ENCODE results near the gene KCNC3.
"Not testable (repeated sequence)": the region's sequence is repeated elsewhere in the genome, so short reads cannot be mapped to it uniquely, and the experiment has no call there.

The KCNC3 gene

DNA sequence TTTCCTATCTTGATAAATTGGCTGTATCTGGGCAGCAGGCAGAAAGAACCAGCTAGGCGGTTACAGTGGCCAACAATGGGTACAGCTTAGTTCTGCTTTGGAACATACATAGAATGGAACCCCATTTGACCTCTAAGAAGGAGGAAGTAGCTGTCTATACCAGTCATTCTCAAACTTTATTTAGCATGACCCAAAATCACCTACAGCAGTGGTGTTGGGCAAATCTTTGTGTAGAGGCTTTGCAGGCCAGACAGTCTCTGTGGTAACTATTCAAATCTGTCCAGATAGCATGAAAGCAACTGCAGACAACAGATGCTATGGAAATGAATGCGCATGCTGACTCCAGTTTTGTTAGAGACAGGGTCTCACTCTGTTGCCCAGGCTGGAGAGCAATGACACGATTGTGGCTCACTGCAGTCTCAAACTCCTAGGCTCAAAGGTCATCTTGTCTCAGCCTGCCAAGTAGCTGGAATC is 12.0 kb upstream of the KCNC3 start:
- in situ Hi-C loops (cut with MboI; ENCODE audit: low sequenced_read_pairs), result no loop called here
- DNase-seq (ENCODE audit: low spot score in 2 of 2), result no peak
- Histone ChIP-seq H3K9me3 (no peaks in the 10 kb centered on the region; the same call in 1 of the 2 replicates), H3K4me1 (no peaks in the 10 kb centered on the region), H3K4me3 (no peak overlapping the region), H3K36me3 (replicated peaks) (no peaks in the 10 kb centered on the region), H3K27me3 (ENCODE audit: low read depth) (no peaks in the 10 kb centered on the region)

DNA sequence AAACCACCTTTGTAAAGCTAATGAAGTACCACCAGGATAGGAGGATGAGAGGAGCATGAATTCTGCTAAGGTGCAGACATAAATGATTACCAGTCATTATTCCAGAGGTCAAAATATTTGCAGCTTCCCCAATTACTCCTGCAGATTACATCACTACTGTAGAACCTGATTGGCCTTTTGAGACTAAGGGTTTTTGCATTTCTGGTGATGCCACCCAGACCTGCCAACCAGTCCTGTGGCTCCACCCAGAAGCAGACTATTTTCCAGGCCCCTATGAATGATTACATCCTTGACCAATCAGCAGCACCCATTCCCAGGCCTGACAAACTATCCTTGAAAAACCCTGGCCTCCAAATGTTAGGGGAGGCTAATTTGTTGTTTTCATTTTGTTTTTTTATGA is 11.2 kb upstream of the KCNC3 start:
- Histone ChIP-seq H3K4me3 (no peak overlapping the region), H3K4me1 (no peaks in the 10 kb centered on the region), H3K27me3 (ENCODE audit: low read depth) (no peaks in the 10 kb centered on the region), H3K36me3 (replicated peaks) (no peaks in the 10 kb centered on the region), H3K9me3 (no peaks in the 10 kb centered on the region; the same call in 1 of the 2 replicates)
- no peak for DNase-seq (ENCODE audit: low spot score in 2 of 2)
- in situ Hi-C loops (cut with MboI; ENCODE audit: low sequenced_read_pairs), result no loop called here

DNA sequence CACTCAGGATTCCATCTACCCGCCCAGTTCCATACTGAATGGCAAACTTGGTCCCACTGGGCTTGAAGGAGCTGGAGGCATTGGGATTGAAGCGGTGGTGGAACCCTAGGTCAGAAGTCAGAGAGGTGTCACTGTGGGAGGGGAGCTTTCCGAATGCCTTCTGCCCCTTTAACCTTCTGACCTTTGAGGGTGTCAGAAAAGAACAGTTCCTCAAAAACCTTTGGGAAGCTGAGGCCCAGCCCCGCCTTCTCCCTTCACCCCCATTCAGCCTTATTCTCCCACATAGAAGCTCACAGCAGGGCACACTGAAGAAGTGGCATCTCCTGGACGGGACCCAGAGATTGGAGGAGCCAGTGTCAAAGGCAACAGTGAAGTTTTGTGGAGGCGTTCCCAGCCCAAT is 7.9 kb upstream of the KCNC3 start:
- H3K4me1 ChIP-seq; H3K27me3 ChIP-seq (ENCODE audit: low read depth): not testable (repeated sequence)

DNA sequence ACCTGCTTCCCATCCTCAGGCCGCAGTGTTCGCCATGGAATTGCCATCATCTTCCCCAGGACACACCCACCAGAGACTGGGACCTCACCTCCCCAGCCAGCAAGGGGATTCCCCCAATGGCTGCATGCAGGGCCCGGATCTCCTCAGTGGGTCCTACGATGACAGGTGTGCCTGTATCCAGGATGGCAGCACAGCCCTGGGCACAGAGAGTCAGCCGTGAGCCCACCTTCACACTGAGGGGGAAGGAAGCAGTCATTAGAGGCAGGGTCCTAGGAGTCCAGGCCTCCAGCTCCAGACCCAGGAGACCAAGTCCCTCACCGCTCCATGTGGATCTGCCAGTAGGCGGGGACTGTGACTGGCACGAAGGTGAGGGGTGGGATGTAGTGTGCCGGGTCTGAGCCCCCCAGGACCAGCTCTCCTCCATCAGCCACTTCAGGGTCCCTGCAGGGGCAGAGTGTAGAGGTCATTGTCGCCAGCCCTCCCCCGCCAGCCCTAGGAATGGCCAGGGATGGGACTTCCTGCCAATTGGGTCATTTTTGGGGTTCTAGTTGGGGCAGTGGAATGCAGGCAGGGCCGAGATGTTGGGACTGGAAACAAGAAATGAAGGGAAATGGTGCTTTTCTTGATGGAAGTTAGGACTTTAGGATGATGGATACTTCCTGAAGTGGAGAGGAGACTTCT is 5.7 kb upstream of the KCNC3 start:
- peaks cover 8% of the 10 kb centered on the region for H3K4me1 ChIP-seq
- H3K4me3 ChIP-seq, result no peak overlapping the region
- DNase-seq (ENCODE audit: low spot score in 2 of 2), result no peak
- H3K36me3 ChIP-seq (replicated peaks), result no peaks in the 10 kb centered on the region
- H3K9me3 ChIP-seq, result no peaks in the 10 kb centered on the region; the same call in 1 of the 2 replicates
- peaks cover 7% of the 10 kb centered on the region for H3K27me3 ChIP-seq (ENCODE audit: low read depth)
- in situ Hi-C loops (cut with MboI; ENCODE audit: low sequenced_read_pairs), result no loop called here

More for the DNA sequence above, 7.9 kb upstream of the KCNC3 start:
- in situ Hi-C loops (cut with MboI; ENCODE audit: low sequenced_read_pairs); H3K36me3 ChIP-seq (replicated peaks); DNase-seq (ENCODE audit: low spot score in 2 of 2); H3K4me3 ChIP-seq; H3K9me3 ChIP-seq: not testable (repeated sequence)

DNA sequence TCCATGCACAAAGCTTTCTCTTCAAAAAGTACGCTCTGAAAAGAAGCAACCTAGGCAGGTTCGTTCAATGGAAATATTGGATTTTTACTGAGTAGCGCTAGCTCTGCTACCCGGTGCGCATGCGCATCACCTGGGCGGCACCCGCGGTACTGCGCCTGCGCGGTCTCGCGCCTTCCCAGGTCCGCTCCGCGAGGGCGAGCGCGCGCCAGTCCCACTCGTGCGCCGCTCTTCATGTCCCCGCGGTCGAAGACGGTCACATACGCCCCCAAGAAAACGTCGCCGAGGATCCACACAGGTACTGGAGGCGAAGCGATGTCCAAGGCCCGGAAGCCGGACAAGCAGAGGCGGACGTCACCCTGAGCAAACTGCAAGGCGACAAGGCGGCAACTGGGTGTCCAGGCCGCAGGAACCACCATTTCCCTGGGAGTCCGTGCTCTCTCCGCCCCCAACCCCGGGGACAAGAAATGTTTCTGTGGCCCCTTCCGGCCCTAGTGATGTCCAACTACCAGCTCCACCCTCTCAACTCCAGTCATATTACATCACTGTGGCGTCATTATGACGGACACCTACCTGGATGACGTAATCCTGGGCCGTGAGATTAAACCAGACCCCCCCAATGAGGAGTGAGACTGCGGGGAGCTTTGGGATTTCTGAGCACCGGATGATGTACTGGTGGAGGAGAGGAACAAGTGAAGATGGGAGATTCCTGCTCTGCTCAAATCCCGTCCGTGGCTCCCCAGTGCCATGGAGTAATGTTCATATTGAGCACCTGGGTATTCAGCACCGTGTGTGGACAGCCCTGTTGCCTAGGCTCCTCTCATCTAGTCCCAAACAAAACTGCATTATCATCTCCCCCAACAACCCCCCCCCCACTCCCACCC is 4.8 kb upstream of the KCNC3 start:
- no peaks in the 10 kb centered on the region; the same call in 1 of the 2 replicates for H3K9me3 ChIP-seq
- peaks cover 7% of the 10 kb centered on the region for H3K27me3 ChIP-seq (ENCODE audit: low read depth)
- DNase-seq (ENCODE audit: low spot score in 2 of 2), result peak; percentile 11 to 72
- peaks cover 11% of the 10 kb centered on the region for H3K4me1 ChIP-seq
- H3K36me3 ChIP-seq (replicated peaks), result no peaks in the 10 kb centered on the region
- H3K4me3 ChIP-seq, result peak overlapping the region; percentile 26
- in situ Hi-C loops (cut with MboI; ENCODE audit: low sequenced_read_pairs), result no loop called here

DNA sequence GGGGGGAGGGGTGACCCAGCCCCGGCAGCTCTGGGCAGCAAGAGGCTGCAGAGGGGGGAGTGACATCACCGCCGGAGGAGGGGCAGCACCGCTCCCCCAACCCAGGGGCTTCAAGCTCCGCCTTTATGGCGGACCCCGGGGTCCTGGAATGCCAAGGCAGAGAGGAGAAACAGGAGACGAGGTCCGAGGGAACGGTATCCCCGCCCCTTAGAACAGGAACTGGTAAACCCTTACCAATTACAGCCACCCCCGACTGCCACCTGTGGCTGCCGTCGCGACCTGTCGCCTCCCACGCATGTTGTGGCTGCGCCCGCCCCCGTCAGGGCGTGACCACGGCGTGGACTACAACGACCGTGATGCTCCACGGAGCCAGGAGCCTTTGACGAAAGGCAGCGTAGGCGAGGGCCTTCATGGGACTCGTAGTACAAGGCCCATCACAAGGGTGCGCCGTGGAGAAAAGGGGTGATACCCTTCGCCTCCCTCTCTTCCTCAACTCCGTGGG is 4.1 kb upstream of the KCNC3 start:
- Histone ChIP-seq H3K36me3 (replicated peaks) (no peaks in the 10 kb centered on the region), H3K4me1 (peaks cover 11% of the 10 kb centered on the region), H3K4me3 (peak overlapping the region; percentile 26), H3K9me3 (no peaks in the 10 kb centered on the region; the same call in 1 of the 2 replicates), H3K27me3 (ENCODE audit: low read depth) (peaks cover 7% of the 10 kb centered on the region)
- in situ Hi-C loops (cut with MboI; ENCODE audit: low sequenced_read_pairs), result no loop called here
- DNase-seq (ENCODE audit: low spot score in 2 of 2), result peak; percentile 37 to 73

DNA sequence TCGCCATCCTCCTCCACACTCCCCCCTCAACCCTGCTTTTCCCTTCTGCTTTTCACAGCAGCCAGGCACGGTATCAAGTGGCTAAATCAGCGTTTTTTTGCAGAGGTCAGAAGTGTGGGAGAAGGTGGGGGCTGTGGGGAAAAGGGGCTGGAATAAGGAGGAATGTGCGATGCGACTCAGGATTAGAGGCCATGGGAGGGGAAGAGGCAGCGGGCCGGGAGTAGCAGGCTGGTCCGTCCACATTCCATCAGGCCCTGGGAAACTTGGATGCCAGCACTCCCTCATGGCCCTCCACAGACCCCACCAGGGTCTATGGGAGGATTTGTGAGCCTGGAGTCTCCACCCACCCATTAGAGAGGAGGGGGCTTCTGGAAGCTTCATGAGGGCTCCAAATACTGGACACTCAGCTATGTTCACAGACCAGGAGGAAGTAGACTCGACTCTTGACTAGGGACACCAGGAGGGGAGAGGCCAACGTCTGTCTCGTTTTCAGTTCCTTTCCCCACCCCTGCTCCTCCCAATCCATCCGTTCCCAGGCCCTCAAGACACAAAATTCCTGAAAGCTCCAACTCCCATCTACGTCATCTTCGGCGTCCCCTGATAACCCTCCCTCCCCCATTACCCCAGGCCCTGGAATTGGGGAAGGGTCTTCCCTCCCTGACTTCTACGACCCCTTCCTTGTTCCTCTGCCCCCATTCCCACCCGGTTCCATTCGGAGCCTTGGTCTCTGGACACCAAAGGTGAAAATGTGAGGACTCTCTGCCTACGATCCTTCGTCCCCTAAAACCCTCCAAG is 3.3 kb upstream of the KCNC3 start:
- H3K27me3 ChIP-seq (ENCODE audit: low read depth), result peaks cover 11% of the 10 kb centered on the region
- in situ Hi-C loops (cut with MboI; ENCODE audit: low sequenced_read_pairs), result no loop called here
- H3K4me1 ChIP-seq, result peaks cover 11% of the 10 kb centered on the region
- DNase-seq (ENCODE audit: low spot score in 2 of 2), result no peak
- no peaks in the 10 kb centered on the region for H3K36me3 ChIP-seq (replicated peaks)
- no peak overlapping the region for H3K4me3 ChIP-seq
- H3K9me3 ChIP-seq, result no peaks in the 10 kb centered on the region; the same call in 1 of the 2 replicates

DNA sequence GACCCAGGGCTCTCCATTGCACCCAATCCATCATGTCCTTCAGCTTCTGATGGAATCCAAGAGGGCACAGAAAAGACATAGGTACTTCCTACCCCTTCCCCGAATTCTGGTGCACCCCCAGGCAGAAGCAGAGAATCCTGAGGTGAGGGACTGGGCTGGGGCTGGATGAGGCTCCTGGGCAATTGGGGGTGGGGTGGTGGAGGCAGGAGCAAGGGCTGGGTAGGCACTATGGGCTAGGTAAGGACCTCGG is 2.7 kb upstream of the KCNC3 start:
- Histone ChIP-seq H3K36me3 (replicated peaks) (no peaks in the 10 kb centered on the region), H3K27me3 (ENCODE audit: low read depth) (peaks cover 13% of the 10 kb centered on the region), H3K9me3 (no peaks in the 10 kb centered on the region; the same call in 1 of the 2 replicates), H3K4me1 (peaks cover 11% of the 10 kb centered on the region), H3K4me3 (no peak overlapping the region)
- no peak for DNase-seq (ENCODE audit: low spot score in 2 of 2)
- in situ Hi-C loops (cut with MboI; ENCODE audit: low sequenced_read_pairs), result no loop called here

DNA sequence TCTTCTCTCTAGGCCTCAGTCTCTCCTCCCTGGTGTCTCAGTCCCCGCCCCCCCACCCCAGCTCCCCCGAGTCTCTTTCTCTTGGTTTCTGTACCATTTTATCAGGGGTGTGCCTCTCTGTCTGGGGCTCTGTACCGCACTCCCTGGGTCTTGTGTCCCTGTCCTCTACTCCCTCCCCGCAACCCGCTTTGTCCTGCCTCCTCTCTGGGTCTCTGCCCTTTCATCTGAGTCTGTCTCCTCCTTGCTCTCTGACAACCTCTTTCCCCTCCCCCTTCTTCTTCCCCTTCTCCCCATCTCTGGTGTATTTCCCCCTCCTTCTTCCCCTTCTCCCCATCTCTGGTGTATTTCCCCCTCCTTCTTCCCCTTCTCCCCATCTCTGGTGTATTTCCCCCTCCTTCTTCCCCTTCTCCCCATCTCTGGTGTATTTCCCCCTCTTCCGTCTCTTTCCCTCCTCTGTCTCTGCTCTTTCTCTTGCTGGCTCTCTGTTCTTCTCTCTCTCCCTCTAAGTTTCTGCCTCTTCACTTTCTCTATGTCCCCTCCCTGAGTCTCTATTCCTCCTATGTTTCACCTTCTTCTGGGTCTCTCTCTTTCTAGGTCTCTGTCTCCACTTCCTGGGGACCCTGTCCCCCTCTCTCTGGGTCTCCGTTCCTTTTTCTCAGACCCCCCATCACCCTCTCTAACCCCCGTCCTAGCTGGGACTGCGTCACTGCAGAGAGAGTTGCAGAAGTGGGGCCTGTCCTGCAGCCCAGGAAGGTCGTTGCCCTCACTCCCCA is 2.2 kb upstream of the KCNC3 start:
- in situ Hi-C loops (cut with MboI; ENCODE audit: low sequenced_read_pairs), result no loop called here
- no peaks in the 10 kb centered on the region for H3K36me3 ChIP-seq (replicated peaks)
- H3K27me3 ChIP-seq (ENCODE audit: low read depth), result peaks cover 13% of the 10 kb centered on the region
- H3K9me3 ChIP-seq, result no peaks in the 10 kb centered on the region; the same call in 1 of the 2 replicates
- DNase-seq (ENCODE audit: low spot score in 2 of 2), result no peak
- peaks cover 11% of the 10 kb centered on the region for H3K4me1 ChIP-seq
- H3K4me3 ChIP-seq, result peak overlapping the region; percentile 15; the same call in 1 of the 2 replicates

DNA sequence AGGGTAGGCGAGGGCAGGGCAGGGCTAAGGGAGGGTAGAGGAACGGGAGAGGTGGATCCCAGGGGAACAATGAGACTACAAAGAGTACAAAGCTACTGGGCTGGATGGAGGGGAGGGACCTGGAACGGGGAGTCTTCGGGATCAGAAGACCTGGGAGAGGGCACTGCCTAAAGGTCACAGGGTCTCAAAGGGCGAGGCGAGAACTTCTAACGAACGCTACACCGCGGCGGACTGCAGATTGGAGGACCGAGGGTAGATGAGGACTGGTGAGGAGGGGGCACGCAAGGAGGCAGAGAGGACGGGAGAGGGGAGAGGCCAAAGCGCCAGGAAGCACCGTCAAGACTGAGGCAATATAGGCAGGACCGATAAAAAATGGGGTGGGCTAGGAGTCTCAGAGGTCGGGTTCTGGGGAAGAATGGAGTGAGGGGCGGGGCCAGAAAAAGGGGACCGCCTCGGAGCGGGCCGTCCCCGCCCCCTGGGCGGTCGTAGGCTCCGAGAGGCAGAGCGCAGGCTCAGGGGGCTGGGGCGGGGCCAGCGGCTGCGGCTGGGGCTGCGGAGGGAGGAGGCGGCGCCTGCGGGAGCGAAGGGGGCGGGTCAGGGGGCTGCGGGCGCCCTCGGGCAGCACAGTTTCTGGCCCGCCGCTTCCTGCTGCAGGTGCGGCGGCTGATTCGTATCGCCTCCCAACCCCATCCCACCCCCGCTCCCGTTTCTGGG is 1.3 kb upstream of the KCNC3 start:
- Histone ChIP-seq H3K36me3 (replicated peaks) (no peaks in the 10 kb centered on the region), H3K4me3 (peak overlapping the region; percentile 15; the same call in 1 of the 2 replicates), H3K4me1 (peaks cover 11% of the 10 kb centered on the region), H3K9me3 (no peaks in the 10 kb centered on the region; the same call in 1 of the 2 replicates), H3K27me3 (ENCODE audit: low read depth) (peaks cover 13% of the 10 kb centered on the region)
- peak; percentile 44 to 87 for DNase-seq (ENCODE audit: low spot score in 2 of 2)
- in situ Hi-C loops (cut with MboI; ENCODE audit: low sequenced_read_pairs), result no loop called here

DNA sequence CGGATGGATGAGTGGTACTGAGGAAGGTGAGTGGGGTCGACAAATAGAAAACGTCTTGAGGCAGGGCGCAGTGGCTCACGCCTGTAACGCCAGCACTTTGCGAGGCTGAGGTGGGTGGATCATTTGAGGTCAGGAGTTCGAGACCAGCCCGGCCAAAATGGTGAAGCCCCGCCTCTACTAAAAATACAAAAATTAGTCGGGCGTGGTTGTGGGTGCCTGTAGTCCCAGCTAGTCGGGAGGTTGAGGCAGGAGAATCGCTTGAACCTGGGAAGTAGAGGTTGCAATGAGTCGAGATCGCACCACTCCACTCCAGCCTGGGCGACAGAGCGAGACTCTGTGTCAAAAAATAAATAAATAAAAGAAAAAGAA is 733 bp upstream of the KCNC3 start:
- DNase-seq (ENCODE audit: low spot score in 2 of 2); in situ Hi-C loops (cut with MboI; ENCODE audit: low sequenced_read_pairs); H3K9me3 ChIP-seq; H3K36me3 ChIP-seq (replicated peaks): not testable (repeated sequence)
- H3K4me3 ChIP-seq, result peak overlapping the region; percentile 19
- H3K27me3 ChIP-seq (ENCODE audit: low read depth), result peaks cover 13% of the 10 kb centered on the region
- H3K4me1 ChIP-seq, result peaks cover 11% of the 10 kb centered on the region

DNA sequence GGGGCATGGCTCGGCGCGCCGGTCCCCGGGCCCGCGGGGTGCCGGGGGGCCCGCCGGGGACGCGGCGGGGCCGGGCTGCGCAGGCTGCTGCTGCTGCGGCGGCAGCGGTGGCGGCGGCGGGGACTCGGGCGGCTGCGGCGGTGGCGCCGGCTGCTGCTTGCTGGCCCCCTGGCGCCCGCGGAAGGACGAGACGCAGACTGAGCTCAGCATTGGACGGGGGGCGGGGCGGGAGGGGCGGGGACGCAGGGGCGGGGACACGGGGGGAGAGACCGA is 368 bp downstream of the KCNC3 start:
- Histone ChIP-seq H3K36me3 (replicated peaks) (no peaks in the 10 kb centered on the region), H3K4me1 (peaks cover 9% of the 10 kb centered on the region), H3K4me3 (no peak overlapping the region), H3K9me3 (no peaks in the 10 kb centered on the region), H3K27me3 (ENCODE audit: low read depth) (peaks cover 13% of the 10 kb centered on the region)
- DNase-seq (ENCODE audit: low spot score in 2 of 2), result no peak
- in situ Hi-C loops (cut with MboI; ENCODE audit: low sequenced_read_pairs), result no loop called here

All from HAP-1 (cell line).